Measurements from ENCODE around the gene ASB7. TPM values are rescaled to one million over a fixed set of nuclear protein-coding genes. Genes with fewer than 3 reads are reported as not detected.

Gene ASB7
- total and polyA plus RNA-seq, 4 donors = 3.3 to 18.3 (median 10.9) TPM

GRCh38 chr15:100693451-100693850, 91.1 kb downstream of the ASB7 start:
- Histone ChIP-seq H3K4me1 (ENCODE audit: control insufficient read depth in 5 of 5, insufficient read depth in 5 of 5, low read length in 5 of 5) (peaks cover 0 to 15% (median 4%) of the 10 kb centered on the region in 5 donors), H3K4me3 (no peak overlapping the region), H3K9me3 (ENCODE audit: control insufficient read depth in 4 of 4, insufficient read depth in 3 of 4, low read length in 3 of 4) (no peaks in the 10 kb centered on the region), H3K9ac (ENCODE audit: insufficient read depth in 1 of 2, low read length in 2 of 2) (no peak overlapping the region), H3K27me3 (ENCODE audit: control insufficient read depth in 3 of 3, insufficient read depth in 3 of 3, low read length in 2 of 3) (no peaks in the 10 kb centered on the region), H3K36me3 (ENCODE audit: control insufficient read depth in 4 of 4, insufficient read depth in 4 of 4, low read length in 4 of 4) (no peaks in the 10 kb centered on the region), H3K27ac (ENCODE audit: low read depth in 1 of 2, low read length in 1 of 2) (no peak overlapping the region)
- ATAC-seq (ENCODE audit: insufficient read depth, low FRiP score) (peak; percentile 21), DNase-seq (peak in 2 of 3 donors; percentile 43 to 54)
- TF ChIP-seq CTCF (IDR thresholded peaks at IDR 0.05; ENCODE audit: control extremely low read depth, extremely low read depth) = no peak
- 67 to 80% methylated on average over 4 of the region's 4 CpGs for WGBS, 2 donors

- no peak for TF ChIP-seq CTCF (IDR thresholded peaks at IDR 0.05; ENCODE audit: control extremely low read depth, extremely low read depth)
- H3K27ac ChIP-seq (ENCODE audit: low read depth in 1 of 2, low read length in 1 of 2) = peak overlapping the region in 1 of 2 donors; percentile 28
- peaks cover 0 to 15% (median 4%) of the 10 kb centered on the region in 5 donors for H3K4me1 ChIP-seq (ENCODE audit: control insufficient read depth in 5 of 5, insufficient read depth in 5 of 5, low read length in 5 of 5)
- peak; percentile 29 for ATAC-seq (ENCODE audit: insufficient read depth, low FRiP score)
- peak in 2 of 3 donors; percentile 64 to 72 for DNase-seq
- H3K36me3 ChIP-seq (ENCODE audit: control insufficient read depth in 4 of 4, insufficient read depth in 4 of 4, low read length in 4 of 4) = no peaks in the 10 kb centered on the region
- no peak overlapping the region for H3K4me3 ChIP-seq
- WGBS, 2 donors = 52 to 72% methylated on average over 4 of the region's 4 CpGs
- no peaks in the 10 kb centered on the region for H3K27me3 ChIP-seq (ENCODE audit: control insufficient read depth in 3 of 3, insufficient read depth in 3 of 3, low read length in 2 of 3)
- H3K9me3 ChIP-seq (ENCODE audit: control insufficient read depth in 4 of 4, insufficient read depth in 3 of 4, low read length in 3 of 4) = no peaks in the 10 kb centered on the region
- H3K9ac ChIP-seq (ENCODE audit: insufficient read depth in 1 of 2, low read length in 2 of 2) = no peak overlapping the region
Observed at GRCh38 chr15:100694381-100695021, 92.1 kb downstream of the ASB7 start.

- Histone ChIP-seq H3K36me3 (ENCODE audit: control insufficient read depth in 4 of 4, insufficient read depth in 4 of 4, low read length in 4 of 4) (no peaks in the 10 kb centered on the region), H3K9me3 (ENCODE audit: control insufficient read depth in 4 of 4, insufficient read depth in 3 of 4, low read length in 3 of 4) (no peaks in the 10 kb centered on the region), H3K27me3 (ENCODE audit: control insufficient read depth in 3 of 3, insufficient read depth in 3 of 3, low read length in 2 of 3) (no peaks in the 10 kb centered on the region), H3K27ac (ENCODE audit: low read depth in 1 of 2, low read length in 1 of 2) (peak overlapping the region in 1 of 2 donors; percentile 6), H3K4me3 (no peak overlapping the region), H3K9ac (ENCODE audit: insufficient read depth in 1 of 2, low read length in 2 of 2) (no peak overlapping the region), H3K4me1 (ENCODE audit: control insufficient read depth in 5 of 5, insufficient read depth in 5 of 5, low read length in 5 of 5) (peaks cover 0 to 15% (median 4%) of the 10 kb centered on the region in 5 donors)
- DNase-seq = no peak
- TF ChIP-seq CTCF (IDR thresholded peaks at IDR 0.05; ENCODE audit: control extremely low read depth, extremely low read depth) = no peak
- 88 to 98% methylated on average over 3 of the region's 3 CpGs for WGBS, 2 donors
- ATAC-seq (ENCODE audit: insufficient read depth, low FRiP score) = no peak
Observed at GRCh38 chr15:100695048-100695447, 92.7 kb downstream of the ASB7 start.
